GM23338 (cell line): Measurements from ENCODE around the gene ZSWIM5. TPM values are rescaled to one million over a fixed set of nuclear protein-coding genes. Genes with fewer than 3 reads are reported as not detected.

ENCODE experiments used
- ATAC-seq: fragments of 200-7000 bp; cut with Tn5 transposase; 3 replicates; pipeline ENCODE4 v1.9.1; 2020
- DNase-seq: peaks from one replicate; pipeline ENCODE4 v3.0.0-alpha.2; 2015; ENCODE audit warnings: low spot score
- H2AFZ ChIP-seq: fragments of 200-600 bp; sonication (generic); 2 replicates; pipeline ENCODE4 v1.8.0; 2016; ENCODE audit warnings: antibody characterized with exemption, mild to moderate bottlenecking, moderate library complexity
- H3F3A ChIP-seq: fragments of 200-600 bp; sonication (generic); replicated peaks from 2 replicates; pipeline ENCODE4 v1.8.0; 2017; ENCODE audit warnings: antibody characterized with exemption, mixed run types, low read depth
- H3K27ac ChIP-seq: fragments of 200-600 bp; sonication (generic); 2 replicates; pipeline ENCODE4 v1.6.1; 2016; ENCODE audit warnings: low read depth
- H3K27me3 ChIP-seq: fragments of 200-600 bp; sonication (generic); 2 replicates; pipeline ENCODE4 v1.8.0; 2016; ENCODE audit warnings: mild to moderate bottlenecking, mixed run types, moderate library complexity; ENCODE audit not compliant: insufficient read depth
- H3K36me3 ChIP-seq: fragments of 200-600 bp; sonication (generic); 2 replicates; pipeline ENCODE4 v1.8.0; 2016; ENCODE audit warnings: mild to moderate bottlenecking; ENCODE audit not compliant: insufficient read depth
- H3K4me1 ChIP-seq: fragments of 200-600 bp; sonication (generic); 2 replicates; pipeline ENCODE4 v1.8.0; 2016; ENCODE audit warnings: mild to moderate bottlenecking, moderate library complexity; ENCODE audit not compliant: insufficient read depth
- H3K4me2 ChIP-seq: fragments of 200-600 bp; sonication (generic); 2 replicates; pipeline ENCODE4 v1.7.1; 2017; ENCODE audit warnings: mixed run types
- H3K4me3 ChIP-seq: fragments of 200-600 bp; sonication (generic); 2 replicates; pipeline ENCODE4 v1.6.1; 2016; ENCODE audit warnings: mixed run types
- H3K79me2 ChIP-seq: fragments of 200-600 bp; sonication (generic); replicated peaks from 2 replicates; pipeline ENCODE4 v1.8.0; 2017; ENCODE audit warnings: mild to moderate bottlenecking; ENCODE audit not compliant: insufficient read depth
- H3K9me2 ChIP-seq: fragments of 200-600 bp; sonication (generic); 2 replicates; pipeline ENCODE4 v1.8.0; 2017; ENCODE audit not compliant: insufficient read depth
- H4K20me1 ChIP-seq: fragments of 200-600 bp; sonication (generic); replicated peaks from 2 replicates; pipeline ENCODE4 v1.8.0; 2017; ENCODE audit warnings: mild to moderate bottlenecking; ENCODE audit not compliant: insufficient read depth
- H3K27ac Mint-ChIP-seq: 2 replicates; pipeline ENCODE4 v1.8.0; 2020; ENCODE audit warnings: inconsistent platforms, mild to moderate bottlenecking, moderate library complexity, mixed read lengths
- H3K27me3 Mint-ChIP-seq: 3 replicates; pipeline ENCODE4 v1.8.0; 2022; ENCODE audit warnings: low read depth, mild to moderate bottlenecking, moderate library complexity, mixed read lengths, inconsistent platforms; ENCODE audit not compliant: insufficient read depth, poor library complexity
- H3K36me3 Mint-ChIP-seq: 3 replicates; pipeline ENCODE4 v1.8.0; 2021; ENCODE audit warnings: low read depth, mild to moderate bottlenecking, inconsistent platforms, moderate library complexity, mixed read lengths
- H3K4me1 Mint-ChIP-seq: 3 replicates; pipeline ENCODE4 v1.8.0; 2020; ENCODE audit warnings: mild to moderate bottlenecking, inconsistent platforms, mixed read lengths
- H3K4me3 Mint-ChIP-seq: 3 replicates; pipeline ENCODE4 v1.8.0; 2021; ENCODE audit warnings: moderate library complexity, mild to moderate bottlenecking, inconsistent platforms, mixed read lengths
- H3K9me3 Mint-ChIP-seq: 3 replicates; pipeline ENCODE4 v1.8.0; 2020; ENCODE audit warnings: moderate library complexity, mild to moderate bottlenecking, inconsistent platforms, mixed read lengths
- CREB1 ChIP-seq: fragments of 250-450 bp; sonication (Bioruptor Pico); IDR thresholded peaks from 2 replicates; pipeline ENCODE4 v1.5.0; 2020; ENCODE audit warnings: low read depth, mild to moderate bottlenecking, moderate library complexity
- CTCF ChIP-seq, 2 experiments: fragments of 200-600 bp in 1 of 2; sonication (generic) in 1 of 2; conservative IDR thresholded peaks; 2 replicates each; pipeline versions ENCODE4 v1.5.1 to v1.6.1; 2016 to 2017; ENCODE audit warnings: antibody characterized with exemption in 2 of 2, low read depth in 2 of 2, mild to moderate bottlenecking in 2 of 2, moderate library complexity in 1 of 2
- ETS1 ChIP-seq: IDR thresholded peaks from 2 replicates; pipeline ENCODE4 v1.6.1; 2016; ENCODE audit warnings: antibody characterized with exemption
- EZH2phosphoT487 ChIP-seq: fragments of 200-600 bp; sonication (generic); IDR thresholded peaks from one replicate; pipeline ENCODE4 v1.8.1; 2018; ENCODE audit warnings: antibody characterized with exemption; ENCODE audit not compliant: unreplicated experiment
- JUNB ChIP-seq: IDR thresholded peaks from one replicate; pipeline ENCODE4 v1.6.1; 2016; ENCODE audit warnings: antibody characterized with exemption; ENCODE audit not compliant: unreplicated experiment
- NANOG ChIP-seq: IDR thresholded peaks from 2 replicates; pipeline ENCODE4 v1.6.1; 2016; ENCODE audit warnings: antibody characterized with exemption, borderline replicate concordance
- POLR2AphosphoS5 ChIP-seq: IDR thresholded peaks from 2 replicates; pipeline ENCODE4 v1.6.1; 2016; ENCODE audit warnings: antibody characterized with exemption, low read depth
- REST ChIP-seq: IDR thresholded peaks from one replicate; pipeline ENCODE4 v1.6.1; 2018; ENCODE audit warnings: antibody characterized with exemption; ENCODE audit not compliant: unreplicated experiment
- STAT1 ChIP-seq: IDR thresholded peaks from one replicate; pipeline ENCODE4 v1.6.1; 2016; ENCODE audit warnings: antibody characterized with exemption; ENCODE audit not compliant: unreplicated experiment
- ZNF114 ChIP-seq: fragments of 250-450 bp; sonication (Bioruptor Pico); IDR thresholded peaks from 2 replicates; pipeline ENCODE4 v1.5.0; 2020; ENCODE audit warnings: mild to moderate bottlenecking, moderate library complexity
- polyA plus RNA-seq: library from polyadenylated mRNA; unstranded; fragments of >200 nt; fragmentation: Nextera tagmentation; extraction: Ambion mirVana; gene quantifications from 2 replicates; pipeline ENCODE4 v1.2.1, GENCODE V29; 2016
- total RNA-seq: library from RNA; depleted of rRNA; stranded (reverse); fragments of >200 nt; shearing (Covaris generic); gene quantifications from 2 replicates; pipeline ENCODE4 v1.2.3, GENCODE V29; 2014

Gene ZSWIM5
- total and polyA plus RNA-seq, 2 experiments from 2014 or later: 0.65 to 3.6 TPM

GRCh38 chr1:45051005-45051772 is 155.2 kb downstream of the ZSWIM5 start (continued):
- TF ChIP-seq JUNB: no peak

GRCh38 chr1:45047032-45047431 is 159.4 kb downstream of the ZSWIM5 start:
- no peak overlapping the region for H3K27ac Mint-ChIP-seq
- H3K9me3 Mint-ChIP-seq: no peaks in the 10 kb centered on the region
- DNase-seq (no peak), ATAC-seq (no peak)
- no peaks in the 10 kb centered on the region for H3K9me2 ChIP-seq
- no peaks in the 10 kb centered on the region for H3K36me3 Mint-ChIP-seq
- no peaks in the 10 kb centered on the region for H3K27me3 Mint-ChIP-seq
- TF ChIP-seq NANOG (no peak), ETS1 (no peak), POLR2AphosphoS5 (no peak), CREB1 (CRISPR knock-in tag) (no peak)
- peaks cover 5% of the 10 kb centered on the region; the same call in 1 of the 2 replicates for H3K4me1 ChIP-seq
- no peaks in the 10 kb centered on the region for H3F3A ChIP-seq
- H3K27me3 ChIP-seq: no peaks in the 10 kb centered on the region
- no peaks in the 10 kb centered on the region for H4K20me1 ChIP-seq
- H3K4me1 Mint-ChIP-seq: peaks cover 7% of the 10 kb centered on the region
- no peaks in the 10 kb centered on the region for H3K79me2 ChIP-seq
- no peaks in the 10 kb centered on the region for H3K36me3 ChIP-seq
- no peak overlapping the region for H3K4me3 ChIP-seq
- no peak overlapping the region for H3K4me3 Mint-ChIP-seq
- no peak overlapping the region for H3K27ac ChIP-seq
- H3K4me2 ChIP-seq: no peak overlapping the region
- H2AFZ ChIP-seq: no peak overlapping the region

GRCh38 chr1:45044916-45045315 is 161.5 kb downstream of the ZSWIM5 start:
- Histone ChIP-seq H3K4me2 (no peak overlapping the region), H3F3A (no peaks in the 10 kb centered on the region), H3K9me2 (no peaks in the 10 kb centered on the region), H3K4me1 (peaks cover 7% of the 10 kb centered on the region; the same call in 1 of the 2 replicates), H2AFZ (no peak overlapping the region), H3K36me3 (no peaks in the 10 kb centered on the region), H3K79me2 (no peaks in the 10 kb centered on the region), H3K27me3 (no peaks in the 10 kb centered on the region), H3K27ac (no peak overlapping the region), H3K4me3 (no peak overlapping the region), H4K20me1 (no peaks in the 10 kb centered on the region)
- Mint-ChIP-seq H3K27me3 (no peaks in the 10 kb centered on the region), H3K4me1 (peaks cover 9% of the 10 kb centered on the region), H3K4me3 (no peak overlapping the region), H3K27ac (no peak overlapping the region), H3K36me3 (no peaks in the 10 kb centered on the region), H3K9me3 (no peaks in the 10 kb centered on the region)
- DNase-seq (no peak), ATAC-seq (no peak)
- TF ChIP-seq ZNF114 (no peak), REST (no peak), EZH2phosphoT487 (no peak), CTCF (conservative IDR thresholded peaks at IDR 0.05; ENCODE audit: low read depth in 2 of 2) (no peak), ETS1 (no peak), STAT1 (no peak), NANOG (no peak)
